Brain microvascular endothelial cell (primary cell): Measurements from ENCODE around the gene ESYT2.
"Not testable (repeated sequence)": the region's sequence is repeated elsewhere in the genome, so short reads cannot be mapped to it uniquely, and the experiment has no call there.

Experiments used
- DNase-seq: peaks from one replicate; pipeline ENCODE4 v3.0.0-alpha.2; 2020
- H3K27ac ChIP-seq: fragments of 250-450 bp; sonication (Bioruptor Pico); 2 replicates; pipeline ENCODE4 v1.5.1; 2020; ENCODE audit warnings: mild to moderate bottlenecking, moderate library complexity
- H3K27me3 ChIP-seq: fragments of 250-450 bp; sonication (Bioruptor Pico); replicated peaks from 2 replicates; pipeline ENCODE4 v1.5.1; 2020; ENCODE audit warnings: mild to moderate bottlenecking
- H3K36me3 ChIP-seq: fragments of 250-450 bp; sonication (Bioruptor Pico); replicated peaks from 2 replicates; pipeline ENCODE4 v1.5.1; 2020; ENCODE audit warnings: mild to moderate bottlenecking
- H3K4me3 ChIP-seq: 2 replicates; pipeline ENCODE4 v1.5.1; 2011; ENCODE audit warnings: low read depth, mild to moderate bottlenecking, control low read depth, low read length, moderate library complexity
- in situ Hi-C: cut with HindIII; loops from 2 replicates; pipeline ENCODE4 v1.10.0; 2017; ENCODE audit warnings: low sequenced_read_pairs, low pct_ligation_motif_present
- TF ChIP-seq, protein P1 (sequence below): IDR thresholded peaks from 2 replicates; pipeline ENCODE4 v1.5.1; 2011; ENCODE audit warnings: low read depth, mild to moderate bottlenecking, moderate library complexity, low read length, control low read depth, inconsistent platforms; ENCODE audit errors: missing control alignments

ESYT2 gene

DNA sequence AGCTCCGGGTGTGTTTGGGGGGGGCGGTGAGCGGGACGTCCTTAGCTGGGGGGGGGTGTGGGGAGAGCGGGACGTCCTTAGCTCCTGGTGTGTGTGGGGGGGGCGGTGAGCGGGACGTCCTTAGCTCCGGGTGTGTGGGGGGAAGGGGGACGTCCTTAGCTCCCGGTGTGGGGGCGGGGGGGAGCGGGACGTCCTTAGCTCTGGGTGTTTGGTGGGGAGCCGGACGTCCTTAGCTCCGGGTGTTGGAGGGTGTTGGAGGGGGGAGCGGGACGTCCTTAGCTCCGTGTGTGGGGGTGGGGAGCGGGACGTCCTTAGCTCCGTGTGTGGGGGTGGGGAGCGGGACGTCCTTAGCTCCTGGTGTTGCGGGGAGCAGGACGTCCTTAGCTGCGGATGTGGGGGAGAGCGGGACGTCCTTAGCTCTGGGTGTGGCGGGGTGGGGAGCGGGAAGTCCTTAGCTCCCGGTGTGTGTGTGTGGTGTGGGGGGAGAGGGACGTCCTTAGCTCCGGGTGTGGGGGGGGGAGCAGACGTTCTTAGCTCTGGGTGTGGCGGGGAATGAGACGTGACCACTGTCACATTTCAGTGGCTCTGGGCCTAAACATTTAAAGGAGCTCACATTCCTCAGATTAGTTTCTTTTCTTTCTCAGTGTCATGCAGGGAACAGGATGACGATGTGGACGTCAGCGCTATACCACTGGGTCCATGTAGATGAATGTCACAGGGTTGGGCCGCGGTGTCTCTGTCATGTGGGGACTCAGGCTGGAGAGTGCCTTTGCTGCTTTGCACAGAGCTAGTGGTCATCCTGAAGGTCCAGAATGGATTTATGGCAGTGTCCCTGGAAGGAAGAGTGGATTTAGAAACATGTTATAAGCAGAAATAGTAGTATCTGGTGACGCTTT is 34.5 kb upstream of the ESYT2 start:
- in situ Hi-C loops, result no loop called here
- Histone ChIP-seq H3K27ac (peak overlapping the region; percentile 74), H3K36me3 (no peaks in the 10 kb centered on the region), H3K4me3 (peak overlapping the region; percentile 58), H3K27me3 (no peaks in the 10 kb centered on the region)
- TF ChIP-seq, protein P1, sequence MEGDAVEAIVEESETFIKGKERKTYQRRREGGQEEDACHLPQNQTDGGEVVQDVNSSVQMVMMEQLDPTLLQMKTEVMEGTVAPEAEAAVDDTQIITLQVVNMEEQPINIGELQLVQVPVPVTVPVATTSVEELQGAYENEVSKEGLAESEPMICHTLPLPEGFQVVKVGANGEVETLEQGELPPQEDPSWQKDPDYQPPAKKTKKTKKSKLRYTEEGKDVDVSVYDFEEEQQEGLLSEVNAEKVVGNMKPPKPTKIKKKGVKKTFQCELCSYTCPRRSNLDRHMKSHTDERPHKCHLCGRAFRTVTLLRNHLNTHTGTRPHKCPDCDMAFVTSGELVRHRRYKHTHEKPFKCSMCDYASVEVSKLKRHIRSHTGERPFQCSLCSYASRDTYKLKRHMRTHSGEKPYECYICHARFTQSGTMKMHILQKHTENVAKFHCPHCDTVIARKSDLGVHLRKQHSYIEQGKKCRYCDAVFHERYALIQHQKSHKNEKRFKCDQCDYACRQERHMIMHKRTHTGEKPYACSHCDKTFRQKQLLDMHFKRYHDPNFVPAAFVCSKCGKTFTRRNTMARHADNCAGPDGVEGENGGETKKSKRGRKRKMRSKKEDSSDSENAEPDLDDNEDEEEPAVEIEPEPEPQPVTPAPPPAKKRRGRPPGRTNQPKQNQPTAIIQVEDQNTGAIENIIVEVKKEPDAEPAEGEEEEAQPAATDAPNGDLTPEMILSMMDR, result no peak
- peak; percentile 70 for DNase-seq

DNA sequence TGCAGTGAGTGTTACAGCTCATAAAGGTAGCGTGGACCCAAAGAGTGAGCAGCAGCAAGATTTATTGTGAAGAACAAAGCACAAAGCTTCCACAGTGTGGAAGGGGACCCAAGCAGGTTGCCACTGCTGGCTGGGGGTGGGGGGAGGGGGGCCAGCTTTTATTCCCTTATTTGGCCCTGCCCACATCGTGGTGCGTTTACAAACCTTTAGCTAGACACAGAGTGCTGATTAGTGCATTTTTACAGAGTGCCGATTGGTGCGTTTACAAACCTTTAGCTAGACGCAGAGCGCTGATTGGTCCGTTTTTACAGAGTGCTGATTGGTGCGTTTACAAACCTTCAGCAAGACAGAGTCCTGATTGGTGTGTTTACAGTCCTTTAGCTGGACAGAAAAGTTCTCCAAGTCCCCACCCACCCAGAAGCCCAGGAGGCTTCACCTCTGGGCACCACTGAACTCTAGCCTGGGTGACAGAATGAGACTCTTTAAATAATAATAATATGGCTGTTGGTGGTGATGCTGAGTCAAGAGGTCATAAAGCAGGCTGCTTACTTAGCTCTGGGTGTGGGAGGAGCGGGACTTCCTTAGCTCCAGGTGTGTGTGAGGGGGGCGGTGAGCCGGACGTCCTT is 33.8 kb upstream of the ESYT2 start:
- peak; percentile 37 for DNase-seq
- H3K27me3 ChIP-seq, H3K27ac ChIP-seq, H3K36me3 ChIP-seq, in situ Hi-C loops: not testable (repeated sequence)
- H3K4me3 ChIP-seq, result peak overlapping the region; percentile 58

DNA sequence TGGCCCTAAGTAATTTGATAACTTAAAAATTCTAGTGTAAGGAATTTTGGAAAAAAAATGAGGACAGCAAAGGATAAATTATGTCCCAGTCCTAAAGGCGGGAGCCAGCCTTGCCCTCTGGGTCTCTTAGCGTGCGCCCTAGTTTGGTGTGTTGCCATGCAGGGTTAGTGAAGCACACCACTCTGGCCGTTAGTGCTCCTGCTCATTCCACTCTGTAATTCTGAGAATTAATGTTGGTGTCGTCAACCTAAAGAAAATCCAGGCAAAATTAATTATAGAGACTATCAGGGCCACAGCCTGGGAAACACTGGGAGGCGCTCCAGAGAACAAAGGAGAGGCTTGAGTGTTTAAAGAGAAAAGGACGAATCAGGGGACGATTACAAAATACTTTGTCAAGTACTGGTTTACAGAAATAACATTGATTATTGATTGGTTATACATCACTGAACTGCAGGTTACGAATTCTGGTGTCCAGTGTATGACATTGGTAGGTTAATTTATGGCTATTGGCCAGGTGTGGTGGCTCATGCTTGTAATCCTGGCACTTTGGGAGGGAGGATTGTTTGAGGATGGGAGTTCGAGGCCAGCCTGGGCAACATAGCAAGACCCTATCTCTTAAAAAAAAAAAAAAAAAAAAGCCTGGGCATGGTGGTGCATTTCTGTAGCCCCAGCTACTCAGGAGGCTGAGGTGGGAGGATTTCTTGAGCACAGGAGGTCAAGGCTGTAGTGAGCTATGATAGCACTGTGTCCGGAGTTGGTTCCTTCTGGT is 32.8 kb upstream of the ESYT2 start:
- Histone ChIP-seq H3K27ac (no peak overlapping the region), H3K36me3 (no peaks in the 10 kb centered on the region), H3K27me3 (no peaks in the 10 kb centered on the region), H3K4me3 (no peak overlapping the region)
- DNase-seq, result no peak
- TF ChIP-seq, protein P1, result no peak
- in situ Hi-C loops, result no loop called here

DNA sequence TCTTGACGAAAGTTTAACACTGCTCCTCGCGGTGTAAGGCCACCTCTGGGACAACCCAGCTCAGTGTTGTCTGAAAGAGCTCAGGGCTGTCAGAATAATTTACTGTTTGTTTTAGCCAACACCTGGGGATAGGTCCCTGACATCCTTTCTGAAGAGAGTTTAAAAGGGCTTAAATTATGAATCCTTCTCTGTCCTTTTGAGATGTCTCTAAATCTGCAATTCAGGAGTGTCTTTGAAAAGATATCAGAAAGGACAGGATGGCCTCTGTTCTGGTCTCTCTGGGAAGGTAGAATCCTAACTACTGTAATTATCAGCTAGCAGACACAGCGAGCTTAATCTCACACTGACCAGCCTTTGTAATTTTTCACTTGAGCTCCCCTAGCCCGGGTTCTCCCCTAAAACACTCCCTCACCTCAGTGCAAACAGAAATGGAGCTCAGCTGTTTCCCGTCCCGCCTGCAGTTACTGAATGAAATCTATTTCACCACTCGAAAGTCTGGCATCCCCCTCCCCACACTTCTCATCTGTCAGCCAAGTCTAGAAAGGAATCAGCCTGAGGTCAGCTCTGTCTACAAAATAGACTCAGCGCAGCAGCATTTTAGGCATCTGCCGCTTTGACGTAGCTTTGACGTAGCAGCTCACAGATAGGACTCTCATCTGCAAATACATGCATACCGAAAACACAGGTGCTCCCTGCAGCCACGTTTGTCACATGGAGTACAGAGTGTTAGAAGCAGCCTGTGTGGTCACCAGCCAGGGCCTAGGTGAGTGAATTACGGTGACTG is 31.9 kb upstream of the ESYT2 start:
- no peak for DNase-seq
- no peaks in the 10 kb centered on the region for H3K27me3 ChIP-seq
- H3K36me3 ChIP-seq, result no peaks in the 10 kb centered on the region
- no peak overlapping the region for H3K4me3 ChIP-seq
- TF ChIP-seq, protein P1, result no peak
- no peak overlapping the region for H3K27ac ChIP-seq
- in situ Hi-C loops, result no loop called here

DNA sequence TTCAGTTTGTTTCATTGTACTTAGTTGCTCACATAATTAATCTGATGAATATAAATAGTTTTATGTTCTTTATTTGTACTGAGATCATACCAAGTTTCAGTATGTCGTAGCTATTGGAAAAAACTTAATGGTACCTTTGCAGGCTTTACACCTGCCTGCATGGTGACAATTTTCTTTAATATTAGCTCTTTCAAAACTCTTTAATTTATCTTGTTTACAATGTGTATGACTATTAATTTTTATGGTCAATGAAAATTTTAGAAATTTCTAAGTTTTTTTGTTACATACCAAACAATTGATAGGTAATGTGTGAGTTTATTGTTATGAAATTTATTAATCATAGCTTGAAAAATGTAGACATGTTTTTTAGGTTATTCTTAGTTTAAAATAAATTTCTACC is 31.1 kb upstream of the ESYT2 start:
- H3K27me3 ChIP-seq, result no peaks in the 10 kb centered on the region
- TF ChIP-seq, protein P1, result no peak

More for the DNA sequence above, 31.1 kb upstream of the ESYT2 start:
- Histone ChIP-seq H3K27ac (no peak overlapping the region), H3K36me3 (no peaks in the 10 kb centered on the region), H3K4me3 (no peak overlapping the region)
- DNase-seq, result no peak
- in situ Hi-C loops, result no loop called here
